Retinal pigment epithelial cell (primary cell): ENCODE data around the gene CKLF.

Source experiments
- DNase-seq: peaks from one replicate; pipeline ENCODE4 v3.0.0-alpha.2; 2010; ENCODE audit warnings: low read depth
- H3K4me3 ChIP-seq: 2 replicates; pipeline ENCODE4 v1.5.1; 2011; ENCODE audit warnings: mild to moderate bottlenecking, low read length, control low read depth, moderate library complexity
- TF ChIP-seq, protein P1 (sequence below): conservative IDR thresholded peaks from 2 replicates; pipeline ENCODE4 v1.5.1; 2011; ENCODE audit warnings: low read depth, low read length, control low read depth, inconsistent platforms

CKLF gene

DNA sequence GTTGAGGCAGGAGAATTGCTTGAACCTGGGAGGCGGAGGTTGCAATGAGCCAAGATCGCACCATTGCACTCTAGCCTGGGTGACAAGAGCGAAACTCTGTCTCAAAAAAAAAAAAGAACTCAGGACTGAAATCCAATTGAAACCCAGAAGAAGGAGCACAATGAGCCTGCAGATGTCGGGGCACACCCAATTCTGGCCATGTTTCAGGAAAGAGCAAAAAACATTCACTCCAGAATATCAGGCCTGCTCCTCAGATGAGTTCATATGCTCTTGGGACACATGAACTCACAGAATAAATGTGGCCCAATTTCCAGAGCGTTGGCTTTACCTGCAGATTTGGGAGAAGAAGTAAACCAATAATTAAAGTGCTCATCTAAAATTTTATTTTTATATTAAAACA lies 23.9 kb downstream of the CKLF start:
- no peak for DNase-seq
- TF ChIP-seq, protein P1, sequence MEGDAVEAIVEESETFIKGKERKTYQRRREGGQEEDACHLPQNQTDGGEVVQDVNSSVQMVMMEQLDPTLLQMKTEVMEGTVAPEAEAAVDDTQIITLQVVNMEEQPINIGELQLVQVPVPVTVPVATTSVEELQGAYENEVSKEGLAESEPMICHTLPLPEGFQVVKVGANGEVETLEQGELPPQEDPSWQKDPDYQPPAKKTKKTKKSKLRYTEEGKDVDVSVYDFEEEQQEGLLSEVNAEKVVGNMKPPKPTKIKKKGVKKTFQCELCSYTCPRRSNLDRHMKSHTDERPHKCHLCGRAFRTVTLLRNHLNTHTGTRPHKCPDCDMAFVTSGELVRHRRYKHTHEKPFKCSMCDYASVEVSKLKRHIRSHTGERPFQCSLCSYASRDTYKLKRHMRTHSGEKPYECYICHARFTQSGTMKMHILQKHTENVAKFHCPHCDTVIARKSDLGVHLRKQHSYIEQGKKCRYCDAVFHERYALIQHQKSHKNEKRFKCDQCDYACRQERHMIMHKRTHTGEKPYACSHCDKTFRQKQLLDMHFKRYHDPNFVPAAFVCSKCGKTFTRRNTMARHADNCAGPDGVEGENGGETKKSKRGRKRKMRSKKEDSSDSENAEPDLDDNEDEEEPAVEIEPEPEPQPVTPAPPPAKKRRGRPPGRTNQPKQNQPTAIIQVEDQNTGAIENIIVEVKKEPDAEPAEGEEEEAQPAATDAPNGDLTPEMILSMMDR: no peak
- H3K4me3 ChIP-seq: no peak overlapping the region

DNA sequence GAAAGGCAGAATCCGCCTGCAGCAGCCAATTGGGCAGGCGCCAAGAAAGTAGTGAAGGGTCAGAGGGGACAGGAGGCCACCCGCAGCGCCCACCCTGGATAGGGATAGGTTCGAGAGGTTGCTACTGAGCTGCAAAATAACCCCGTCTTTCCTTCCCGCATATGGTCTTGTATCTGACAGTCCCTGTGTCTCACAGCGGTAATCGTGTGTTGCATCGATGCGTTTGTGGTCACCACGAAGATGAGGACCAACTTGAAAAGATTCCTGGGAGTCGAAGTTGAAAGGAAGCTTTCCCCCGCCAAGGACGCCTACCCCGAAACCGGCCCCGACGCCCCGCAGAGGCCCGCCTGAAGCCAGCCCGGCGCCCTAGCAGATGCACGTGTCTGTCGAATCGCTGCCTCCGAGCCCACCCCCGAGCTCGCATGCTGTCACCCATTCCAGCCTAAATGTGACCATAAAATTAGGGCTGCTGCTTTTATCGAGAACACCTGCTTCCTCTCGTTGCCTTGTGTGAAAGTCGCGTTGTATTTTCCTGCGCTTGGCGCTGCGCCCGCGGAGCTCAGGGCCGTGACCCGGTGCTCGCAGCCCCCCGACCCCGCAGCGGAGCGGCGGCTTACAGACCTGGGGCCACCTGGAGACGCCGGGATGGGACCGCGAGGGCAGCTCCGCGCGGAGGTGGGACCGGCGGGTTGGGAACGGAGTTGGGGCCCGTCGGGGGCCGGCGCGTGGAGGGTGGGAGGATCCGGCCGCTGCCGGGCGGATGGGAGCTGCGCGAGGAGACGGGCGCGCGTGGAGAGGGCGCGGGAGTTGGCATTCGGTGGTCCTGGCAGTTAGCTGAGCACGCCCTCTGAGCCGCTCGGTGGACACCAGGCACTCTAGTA lies 26.5 kb downstream of the CKLF start, which contains the start of gene CMTM2:
TSS of gene CMTM2 (plus strand) at position 813 of the 881 bp plus-strand sequence. CDS start 145 bp downstream, outside the sequence.
- TF ChIP-seq, protein P1: no peak
- no peak for DNase-seq
- peak within 1 kb of the TSS; percentile 21 for H3K4me3 ChIP-seq

DNA sequence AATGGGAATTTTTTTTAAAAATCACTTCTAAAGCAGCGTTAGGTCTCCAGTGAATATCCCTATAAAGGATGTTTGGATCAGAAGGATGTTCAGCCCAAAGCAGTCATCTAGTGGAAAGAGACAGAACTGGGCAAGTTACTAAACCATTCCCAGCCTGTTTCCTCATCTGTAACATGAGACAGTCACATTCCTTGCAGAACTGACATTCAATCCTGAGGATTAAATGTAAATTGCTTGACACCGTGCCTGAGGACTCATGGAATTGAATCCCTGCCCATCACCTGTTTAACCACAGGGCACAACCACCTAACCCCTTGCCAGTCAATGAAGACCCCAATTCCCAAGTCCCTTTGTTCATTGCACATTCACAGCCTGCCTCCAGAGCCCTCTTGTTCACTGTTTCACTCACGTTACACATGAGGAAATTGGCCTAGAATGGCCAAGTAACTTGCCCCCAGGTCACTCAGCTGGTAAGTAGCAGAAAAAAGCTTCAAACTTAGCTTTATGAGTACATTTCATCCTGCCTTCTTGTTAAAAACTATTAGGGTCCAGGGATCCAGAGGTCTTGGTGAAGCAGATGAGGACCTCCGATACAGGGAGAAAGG lies 28.3 kb downstream of the CKLF start:
- no peak overlapping the region for H3K4me3 ChIP-seq
- DNase-seq: peak; percentile 77
- TF ChIP-seq, protein P1: peak; percentile 31

DNA sequence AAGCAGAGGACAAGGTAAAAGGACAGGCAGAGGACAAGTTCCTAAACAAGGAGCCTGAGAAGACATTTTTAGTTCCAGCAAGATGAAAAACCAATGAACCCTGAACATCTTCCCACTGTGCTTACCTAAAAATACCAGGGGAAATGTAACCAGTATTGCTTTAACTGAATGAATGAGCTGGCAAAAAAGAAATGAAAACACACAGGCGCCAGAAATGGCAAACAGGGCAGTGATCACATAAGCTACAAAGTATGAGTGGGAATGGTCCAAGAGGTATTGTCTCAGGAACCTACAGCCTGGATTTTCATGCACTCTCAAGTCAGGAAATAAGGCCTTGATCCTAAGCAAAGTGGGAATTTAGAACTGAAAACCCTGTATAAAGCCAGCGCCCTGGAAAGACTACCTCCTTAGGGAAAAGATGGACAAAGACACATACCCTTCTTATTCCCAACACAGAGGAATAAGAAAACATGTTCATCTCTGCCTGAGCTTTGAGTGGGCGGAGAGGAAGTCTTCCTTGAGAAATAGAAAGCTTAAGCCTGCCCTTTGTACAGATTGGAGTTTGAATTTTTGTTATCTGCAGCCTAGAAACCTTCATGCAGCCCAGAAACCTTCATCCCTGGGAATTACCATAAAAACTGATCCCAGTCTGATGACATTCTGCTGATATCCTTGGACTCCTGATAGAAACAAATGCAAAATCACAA lies 29.0 kb downstream of the CKLF start:
- DNase-seq: no peak
- H3K4me3 ChIP-seq: no peak overlapping the region
- TF ChIP-seq, protein P1: no peak

DNA sequence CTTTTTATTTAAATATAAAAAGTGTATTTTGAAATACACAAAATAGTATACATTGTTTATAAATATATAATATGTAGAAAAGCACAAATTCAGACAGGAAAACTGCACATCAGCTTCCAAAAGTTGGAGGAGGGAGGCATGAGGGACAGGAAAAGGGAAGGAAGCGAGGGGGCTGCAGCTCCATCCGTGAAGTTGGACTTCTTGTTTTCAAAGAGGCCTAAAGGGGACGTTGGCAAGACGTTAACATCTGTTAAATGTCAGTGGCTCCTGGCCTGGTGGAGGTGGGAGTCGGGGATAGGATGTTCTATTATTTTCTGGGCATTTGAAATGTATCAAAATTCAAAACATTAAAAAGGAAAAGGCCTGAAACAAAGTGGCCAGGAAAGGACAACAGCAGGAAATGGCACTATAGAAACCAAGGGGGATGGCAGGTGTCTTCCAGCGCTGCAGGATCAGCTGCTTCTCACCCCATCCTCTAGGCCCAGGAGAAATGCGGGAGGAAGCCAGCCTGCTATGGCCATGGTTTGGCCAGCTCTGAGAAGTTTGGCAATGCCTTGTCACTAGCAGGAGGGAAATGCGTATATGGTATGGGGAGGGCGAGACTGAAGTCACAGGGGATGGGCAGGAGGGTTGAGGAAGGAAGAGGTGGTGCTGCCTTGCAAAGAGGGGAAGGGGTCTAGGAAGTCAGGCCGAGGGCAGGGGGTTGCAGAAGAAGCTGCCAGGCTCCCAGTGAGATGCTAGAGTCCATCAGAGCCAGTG lies 33.3 kb downstream of the CKLF start:
- DNase-seq: no peak
- TF ChIP-seq, protein P1: no peak
- H3K4me3 ChIP-seq: no peak overlapping the region

DNA sequence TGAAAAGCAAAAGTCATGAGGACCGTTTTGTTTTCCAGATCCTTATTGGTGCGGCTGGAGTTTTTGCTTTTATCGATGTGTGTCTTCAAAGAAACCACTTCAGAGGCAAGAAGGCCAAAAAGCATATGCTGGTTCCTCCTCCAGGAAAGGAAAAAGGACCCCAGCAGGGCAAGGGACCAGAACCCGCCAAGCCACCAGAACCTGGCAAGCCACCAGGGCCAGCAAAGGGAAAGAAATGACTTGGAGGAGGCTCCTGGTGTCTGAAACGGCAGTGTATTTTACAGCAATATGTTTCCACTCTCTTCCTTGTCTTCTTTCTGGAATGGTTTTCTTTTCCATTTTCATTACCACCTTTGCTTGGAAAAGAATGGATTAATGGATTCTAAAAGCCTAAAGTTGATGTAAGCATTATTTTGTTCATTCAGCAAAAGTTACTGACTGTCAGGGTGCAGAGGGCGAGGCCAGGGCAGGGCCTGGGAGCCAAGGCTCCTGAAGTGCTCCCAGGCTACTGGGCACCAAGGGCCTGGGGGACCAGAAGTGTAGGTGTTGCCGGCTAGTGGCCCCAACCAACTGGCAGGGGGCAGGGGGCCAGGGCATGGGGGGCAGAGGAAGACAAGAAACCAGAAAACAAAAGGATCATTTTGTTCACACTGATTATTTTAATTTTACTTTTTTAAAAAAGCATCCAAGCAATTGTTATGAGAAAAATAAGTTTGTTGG lies 35.7 kb downstream of the CKLF start:
- H3K4me3 ChIP-seq: no peak overlapping the region
- DNase-seq: no peak
- TF ChIP-seq, protein P1: no peak
